ENCODE measurements around the gene SMYD3.

Gene SMYD3

GRCh38 chr1:246131095-246131494 is 376.0 kb downstream of the SMYD3 start:
- no peaks in the 10 kb centered on the region for H3K4me1 ChIP-seq (ENCODE audit: control insufficient read depth, insufficient read depth, low read length, poor library complexity, severe bottlenecking)
- H3K9me3 ChIP-seq (ENCODE audit: control insufficient read depth, low read length) = no peaks in the 10 kb centered on the region
- no peak overlapping the region for H3K27ac ChIP-seq (ENCODE audit: low read depth, low read length, severe bottlenecking)
- WGBS, 2 experiments (ENCODE audit: insufficient coverage in 2 of 2) = no CpG with 5 or more reads among the region's 1 CpG
- no peak overlapping the region for H3K4me3 ChIP-seq (ENCODE audit: extremely low read depth, insufficient read depth, low read length, poor library complexity, severe bottlenecking)
- H3K36me3 ChIP-seq (ENCODE audit: control insufficient read depth, insufficient read depth, low read length) = no peaks in the 10 kb centered on the region

GRCh38 chr1:246128494-246129069 is 378.5 kb downstream of the SMYD3 start:
- no peaks in the 10 kb centered on the region for H3K4me1 ChIP-seq (ENCODE audit: control insufficient read depth, insufficient read depth, low read length, poor library complexity, severe bottlenecking)
- H3K27ac ChIP-seq (ENCODE audit: low read depth, low read length, severe bottlenecking) = no peak overlapping the region
- no peaks in the 10 kb centered on the region for H3K9me3 ChIP-seq (ENCODE audit: control insufficient read depth, low read length)
- no peak overlapping the region for H3K4me3 ChIP-seq (ENCODE audit: extremely low read depth, insufficient read depth, low read length, poor library complexity, severe bottlenecking)
- 95 to 98% methylated on average over 5 to 8 of the region's 9 CpGs for WGBS, 2 experiments (ENCODE audit: insufficient coverage in 2 of 2)
- no peaks in the 10 kb centered on the region for H3K36me3 ChIP-seq (ENCODE audit: control insufficient read depth, insufficient read depth, low read length)

GRCh38 chr1:246126580-246126979 is 380.5 kb downstream of the SMYD3 start:
- H3K36me3 ChIP-seq (ENCODE audit: control insufficient read depth, insufficient read depth, low read length) = no peaks in the 10 kb centered on the region
- no peak overlapping the region for H3K4me3 ChIP-seq (ENCODE audit: extremely low read depth, insufficient read depth, low read length, poor library complexity, severe bottlenecking)
- H3K27ac ChIP-seq (ENCODE audit: low read depth, low read length, severe bottlenecking) = no peak overlapping the region
- H3K9me3 ChIP-seq (ENCODE audit: control insufficient read depth, low read length) = no peaks in the 10 kb centered on the region
- no peaks in the 10 kb centered on the region for H3K4me1 ChIP-seq (ENCODE audit: control insufficient read depth, insufficient read depth, low read length, poor library complexity, severe bottlenecking)

- no peaks in the 10 kb centered on the region for H3K9me3 ChIP-seq (ENCODE audit: control insufficient read depth, low read length)
- no peaks in the 10 kb centered on the region for H3K36me3 ChIP-seq (ENCODE audit: control insufficient read depth, insufficient read depth, low read length)
- no peaks in the 10 kb centered on the region for H3K4me1 ChIP-seq (ENCODE audit: control insufficient read depth, insufficient read depth, low read length, poor library complexity, severe bottlenecking)
- no peak overlapping the region for H3K4me3 ChIP-seq (ENCODE audit: extremely low read depth, insufficient read depth, low read length, poor library complexity, severe bottlenecking)
- H3K27ac ChIP-seq (ENCODE audit: low read depth, low read length, severe bottlenecking) = no peak overlapping the region
- WGBS, 2 experiments (ENCODE audit: insufficient coverage in 2 of 2) = 85 to 92% methylated on average over 2 to 3 of the region's 3 CpGs
These were observed 385.0 kb downstream of the SMYD3 start for GRCh38 chr1:246122071-246122470.

- Histone ChIP-seq H3K27ac (ENCODE audit: low read depth, low read length, severe bottlenecking) (no peak overlapping the region), H3K9me3 (ENCODE audit: control insufficient read depth, low read length) (no peaks in the 10 kb centered on the region), H3K4me3 (ENCODE audit: extremely low read depth, insufficient read depth, low read length, poor library complexity, severe bottlenecking) (no peak overlapping the region), H3K4me1 (ENCODE audit: control insufficient read depth, insufficient read depth, low read length, poor library complexity, severe bottlenecking) (no peaks in the 10 kb centered on the region), H3K36me3 (ENCODE audit: control insufficient read depth, insufficient read depth, low read length) (no peaks in the 10 kb centered on the region)
- 80 to 100% methylated on average over 1 to 2 of the region's 4 CpGs for WGBS, 2 experiments (ENCODE audit: insufficient coverage in 2 of 2)
These were observed 385.5 kb downstream of the SMYD3 start for GRCh38 chr1:246121533-246121932.

- WGBS, 2 experiments (ENCODE audit: insufficient coverage in 2 of 2) = 42 to 63% methylated on average over 3 to 5 of the region's 10 CpGs
- Histone ChIP-seq H3K9me3 (ENCODE audit: control insufficient read depth, low read length) (no peaks in the 10 kb centered on the region), H3K4me3 (ENCODE audit: extremely low read depth, insufficient read depth, low read length, poor library complexity, severe bottlenecking) (no peak overlapping the region), H3K27ac (ENCODE audit: low read depth, low read length, severe bottlenecking) (no peak overlapping the region), H3K4me1 (ENCODE audit: control insufficient read depth, insufficient read depth, low read length, poor library complexity, severe bottlenecking) (peaks cover 3% of the 10 kb centered on the region), H3K36me3 (ENCODE audit: control insufficient read depth, insufficient read depth, low read length) (no peaks in the 10 kb centered on the region)
These were observed 389.9 kb downstream of the SMYD3 start for GRCh38 chr1:246117066-246117791.

- no peak overlapping the region for H3K4me3 ChIP-seq (ENCODE audit: extremely low read depth, insufficient read depth, low read length, poor library complexity, severe bottlenecking)
- no peaks in the 10 kb centered on the region for H3K9me3 ChIP-seq (ENCODE audit: control insufficient read depth, low read length)
- H3K4me1 ChIP-seq (ENCODE audit: control insufficient read depth, insufficient read depth, low read length, poor library complexity, severe bottlenecking) = peaks cover 12% of the 10 kb centered on the region
- peak overlapping the region; percentile 57 for H3K27ac ChIP-seq (ENCODE audit: low read depth, low read length, severe bottlenecking)
- WGBS, 2 experiments (ENCODE audit: insufficient coverage in 2 of 2) = 77 to 78% methylated on average over 6 to 7 of the region's 9 CpGs
- no peaks in the 10 kb centered on the region for H3K36me3 ChIP-seq (ENCODE audit: control insufficient read depth, insufficient read depth, low read length)
These were observed 392.7 kb downstream of the SMYD3 start for GRCh38 chr1:246114369-246114768.

- Histone ChIP-seq H3K27ac (ENCODE audit: low read depth, low read length, severe bottlenecking) (peak overlapping the region; percentile 57), H3K4me1 (ENCODE audit: control insufficient read depth, insufficient read depth, low read length, poor library complexity, severe bottlenecking) (peaks cover 14% of the 10 kb centered on the region), H3K9me3 (ENCODE audit: control insufficient read depth, low read length) (no peaks in the 10 kb centered on the region), H3K36me3 (ENCODE audit: control insufficient read depth, insufficient read depth, low read length) (no peaks in the 10 kb centered on the region), H3K4me3 (ENCODE audit: extremely low read depth, insufficient read depth, low read length, poor library complexity, severe bottlenecking) (no peak overlapping the region)
- WGBS, 2 experiments (ENCODE audit: insufficient coverage in 2 of 2) = 90 to 93% methylated on average over 2 to 5 of the region's 8 CpGs
These were observed 393.5 kb downstream of the SMYD3 start for GRCh38 chr1:246113555-246114095.

GRCh38 chr1:246111570-246111969 is 395.5 kb downstream of the SMYD3 start:
- 90% methylated on average over 2 to 3 of the region's 3 CpGs for WGBS, 2 experiments (ENCODE audit: insufficient coverage in 2 of 2)
- H3K4me3 ChIP-seq (ENCODE audit: extremely low read depth, insufficient read depth, low read length, poor library complexity, severe bottlenecking) = no peak overlapping the region
- peaks cover 33% of the 10 kb centered on the region for H3K4me1 ChIP-seq (ENCODE audit: control insufficient read depth, insufficient read depth, low read length, poor library complexity, severe bottlenecking)
- no peaks in the 10 kb centered on the region for H3K9me3 ChIP-seq (ENCODE audit: control insufficient read depth, low read length)
- H3K36me3 ChIP-seq (ENCODE audit: control insufficient read depth, insufficient read depth, low read length) = no peaks in the 10 kb centered on the region
- H3K27ac ChIP-seq (ENCODE audit: low read depth, low read length, severe bottlenecking) = no peak overlapping the region

GRCh38 chr1:246110343-246111219 is 396.5 kb downstream of the SMYD3 start:
- WGBS, 2 experiments (ENCODE audit: insufficient coverage in 2 of 2) = 86 to 89% methylated on average over 10 to 11 of the region's 13 CpGs
- Histone ChIP-seq H3K27ac (ENCODE audit: low read depth, low read length, severe bottlenecking) (peak overlapping the region; percentile 74), H3K4me1 (ENCODE audit: control insufficient read depth, insufficient read depth, low read length, poor library complexity, severe bottlenecking) (peaks cover 35% of the 10 kb centered on the region), H3K9me3 (ENCODE audit: control insufficient read depth, low read length) (no peaks in the 10 kb centered on the region), H3K4me3 (ENCODE audit: extremely low read depth, insufficient read depth, low read length, poor library complexity, severe bottlenecking) (no peak overlapping the region), H3K36me3 (ENCODE audit: control insufficient read depth, insufficient read depth, low read length) (no peaks in the 10 kb centered on the region)

All from mesodermal cell (in vitro differentiated cells).